Activated T-helper 17 cell treated with anti-CD3 and anti-CD28 coated beads, Interleukin-2, amount 50 U/mL, for 72 hours (primary cell): ENCODE data around the gene LTA4H. TPM values are rescaled to one million over a fixed set of nuclear protein-coding genes. Genes with fewer than 3 reads are reported as not detected.

Source experiments
- ATAC-seq: fragments of 150-1000 bp; cut with Tn5 transposase; replicated peaks from 2 replicates; pipeline ENCODE4 v1.10.0; 2021; ENCODE audit warnings: mild to moderate bottlenecking, moderate library complexity
- H3K27ac Mint-ChIP-seq: one replicate; pipeline ENCODE4 v1.8.0; 2022; ENCODE audit warnings: mixed read lengths
- H3K27me3 Mint-ChIP-seq: one replicate; pipeline ENCODE4 v1.8.0; 2022; ENCODE audit warnings: mixed read lengths
- H3K36me3 Mint-ChIP-seq: one replicate; pipeline ENCODE4 v1.8.0; 2022; ENCODE audit warnings: low read depth, mild to moderate bottlenecking, mixed read lengths
- H3K4me1 Mint-ChIP-seq: one replicate; pipeline ENCODE4 v1.8.0; 2022; ENCODE audit warnings: mixed read lengths
- H3K4me3 Mint-ChIP-seq: one replicate; pipeline ENCODE4 v1.8.0; 2022; ENCODE audit warnings: mild to moderate bottlenecking, mixed read lengths
- H3K9me3 Mint-ChIP-seq: one replicate; pipeline ENCODE4 v1.8.0; 2022; ENCODE audit warnings: mixed read lengths
- total RNA-seq, 2 donors: library from RNA; stranded (reverse); gene quantifications; one replicate each; pipeline ENCODE4 v1.2.3, GENCODE V29; 2022

LTA4H gene
- total RNA-seq, 2 donors from 2014 or later = 95.4 to 127 TPM

GRCh38 chr12:95953000-95953399, 82.4 kb downstream of the LTA4H start:
- no peak overlapping the region for H3K27ac Mint-ChIP-seq
- no peaks in the 10 kb centered on the region for H3K36me3 Mint-ChIP-seq
- H3K4me1 Mint-ChIP-seq = no peaks in the 10 kb centered on the region

GRCh38 chr12:95951515-95951914, 83.9 kb downstream of the LTA4H start:
- no peaks in the 10 kb centered on the region for H3K9me3 Mint-ChIP-seq
- H3K36me3 Mint-ChIP-seq = no peaks in the 10 kb centered on the region
- H3K27ac Mint-ChIP-seq = no peak overlapping the region
- H3K4me1 Mint-ChIP-seq = no peaks in the 10 kb centered on the region
- no peak for ATAC-seq
- no peaks in the 10 kb centered on the region for H3K27me3 Mint-ChIP-seq
- no peak overlapping the region for H3K4me3 Mint-ChIP-seq

More at GRCh38 chr12:95953000-95953399, 82.4 kb downstream of the LTA4H start:
- H3K9me3 Mint-ChIP-seq = no peaks in the 10 kb centered on the region
- H3K27me3 Mint-ChIP-seq = no peaks in the 10 kb centered on the region
- no peak for ATAC-seq
- no peak overlapping the region for H3K4me3 Mint-ChIP-seq

Other genes with a start within 250 kb of the LTA4H start
- gene NTN4, start 244.8 kb downstream of the LTA4H start, total RNA-seq = under 1 TPM; 0.06 to 0.34 TPM
- gene SNRPF, start 176.6 kb downstream of the LTA4H start, total RNA-seq = 10 to 100 TPM; 35.0 to 52.3 TPM
- under 1 TPM; 0.24 to 0.28 TPM for gene CCDC38, start 93.0 kb downstream of the LTA4H start, total RNA-seq
- gene AMDHD1, start 92.3 kb downstream of the LTA4H start, total RNA-seq = 1 to 10 TPM in 1 of 2 donors, under 1 TPM in 1; 0.80 to 1.4 TPM
- gene HAL, start 39.2 kb downstream of the LTA4H start, total RNA-seq = 1 to 10 TPM in 1 of 2 donors, under 1 TPM in 1; 0.53 to 2.2 TPM
- 10 to 100 TPM; 31.3 to 39.2 TPM for gene ELK3, start 158.8 kb upstream of the LTA4H start, total RNA-seq